GM12872 (cell line): ENCODE results near the gene SYNRG.

Experiments
- CTCF ChIP-seq: IDR thresholded peaks from 3 replicates; pipeline ENCODE4 v1.5.1; 2011; ENCODE audit warnings: low read depth, mild to moderate bottlenecking, low read length, moderate library complexity; ENCODE audit not compliant: insufficient read depth

Gene SYNRG

GRCh38 chr17:37643118-37643766 lies 34.0 kb upstream of the SYNRG start, which contains the start of gene DDX52:
Gene DDX52, minus strand, starts transcription at chr17:37643446. Its CDS starts 26 bp downstream, at chr17:37643420.
- TF ChIP-seq CTCF, result no peak

- no peak for TF ChIP-seq CTCF
Observed at GRCh38 chr17:37642681-37643080, 33.5 kb upstream of the SYNRG start.

GRCh38 chr17:37640015-37640414 lies 30.8 kb upstream of the SYNRG start:
- no peak for TF ChIP-seq CTCF

GRCh38 chr17:37637956-37638355 lies 28.7 kb upstream of the SYNRG start:
- TF ChIP-seq CTCF, result no peak

- no peak for TF ChIP-seq CTCF
Observed at GRCh38 chr17:37614823-37615222, 5.6 kb upstream of the SYNRG start.

- no peak for TF ChIP-seq CTCF
Observed at GRCh38 chr17:37614391-37614790, 5.2 kb upstream of the SYNRG start.

- no peak for TF ChIP-seq CTCF
Observed at GRCh38 chr17:37610971-37611370, 1.8 kb upstream of the SYNRG start.
